HG02763 (cell line): ENCODE results near the gene TMA7B.

Experiments used
- ATAC-seq: cut with Tn5 transposase; IDR thresholded peaks from one replicate; pipeline ENCODE4 v1.9.1; 2021; ENCODE audit warnings: mild to moderate bottlenecking, moderate library complexity; ENCODE audit not compliant: unreplicated experiment

Gene TMA7B

GRCh38 chr22:39997939-39998726 lies 37.9 kb downstream of the TMA7B start:
- ATAC-seq = no peak

- ATAC-seq = no peak
Measured at GRCh38 chr22:39999144-39999757, 39.1 kb downstream of the TMA7B start.

GRCh38 chr22:40000171-40000570 lies 40.0 kb downstream of the TMA7B start:
- ATAC-seq = no peak

GRCh38 chr22:40001106-40001505 lies 40.9 kb downstream of the TMA7B start:
- no peak for ATAC-seq

- ATAC-seq = no peak
Measured at GRCh38 chr22:40001800-40002577, 41.8 kb downstream of the TMA7B start.

GRCh38 chr22:40002935-40003715 lies 42.9 kb downstream of the TMA7B start:
- ATAC-seq = no peak

GRCh38 chr22:40004836-40005235 lies 44.6 kb downstream of the TMA7B start:
- no peak for ATAC-seq

- no peak for ATAC-seq
Measured at GRCh38 chr22:40006641-40007040, 46.4 kb downstream of the TMA7B start.

- no peak for ATAC-seq
Measured at GRCh38 chr22:40007853-40008710, 47.9 kb downstream of the TMA7B start.

- no peak for ATAC-seq
Measured at GRCh38 chr22:40008726-40009291, 48.6 kb downstream of the TMA7B start.

GRCh38 chr22:40009292-40009774 lies 49.1 kb downstream of the TMA7B start:
- no peak for ATAC-seq

GRCh38 chr22:40009951-40010671 lies 49.9 kb downstream of the TMA7B start:
- ATAC-seq = no peak

- no peak for ATAC-seq
Measured at GRCh38 chr22:40010746-40011145, 50.5 kb downstream of the TMA7B start.
